HG02610 (cell line): ENCODE measurements around the gene CHRDL2.
A peak's percentile ranks its signal among the peaks of the same experiment; 100 is the strongest.
"Not testable (repeated sequence)": the region's sequence is repeated elsewhere in the genome, so short reads cannot be mapped to it uniquely, and the experiment has no call there.

Source experiments
- ATAC-seq: cut with Tn5 transposase; IDR thresholded peaks from one replicate; pipeline ENCODE4 v1.9.1; 2021; ENCODE audit warnings: mild to moderate bottlenecking, moderate library complexity; ENCODE audit not compliant: unreplicated experiment

The CHRDL2 gene

GRCh38 chr11:74731301-74732094, at the start of gene CHRDL2:
Gene CHRDL2, minus strand, starts transcription at chr11:74731426. Its CDS starts 538 bp downstream, at chr11:74730888.
- ATAC-seq: no peak

- ATAC-seq: no peak
Measured at GRCh38 chr11:74780248-74781005, 49.2 kb upstream of the CHRDL2 start.

DNA sequence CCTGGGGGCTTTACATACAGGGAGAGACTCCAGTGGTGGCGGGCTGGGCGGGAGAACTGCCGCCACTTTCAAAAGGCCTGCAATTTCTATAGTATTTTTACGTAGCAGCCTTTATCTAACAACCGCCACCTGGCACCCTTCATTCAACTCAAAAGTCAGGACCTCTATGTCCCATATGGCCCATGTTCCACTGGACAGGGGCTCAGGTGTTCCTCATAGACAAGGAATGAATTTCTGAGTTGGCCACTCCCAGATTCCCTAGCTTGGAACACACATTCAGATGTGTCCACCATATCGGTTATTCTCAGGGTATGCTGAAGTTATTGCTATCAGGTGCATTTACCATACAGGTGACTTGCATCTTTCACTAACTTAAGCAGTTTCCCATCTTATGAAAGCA, 47.4 kb upstream of the CHRDL2 start:
- no peak for ATAC-seq

DNA sequence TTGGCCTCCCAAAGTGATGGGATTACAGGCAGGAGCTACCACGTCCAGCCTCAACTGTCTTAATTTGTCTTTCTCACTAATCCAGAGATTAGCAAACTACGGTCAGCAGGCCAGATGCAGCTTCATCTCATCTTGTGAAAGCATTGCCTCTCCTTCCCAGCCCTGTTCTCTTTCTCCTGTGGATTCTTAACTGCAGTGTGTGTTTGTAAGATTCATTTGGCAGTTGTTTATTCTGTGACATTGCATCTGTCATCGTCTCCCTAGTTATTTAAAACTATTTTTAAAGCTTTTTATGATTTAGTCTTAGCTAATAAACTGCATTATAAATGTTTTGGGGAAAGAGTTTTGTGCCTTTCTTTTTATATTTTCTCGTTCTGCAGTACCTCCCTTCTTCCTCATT, 46.7 kb upstream of the CHRDL2 start:
- ATAC-seq: no peak

DNA sequence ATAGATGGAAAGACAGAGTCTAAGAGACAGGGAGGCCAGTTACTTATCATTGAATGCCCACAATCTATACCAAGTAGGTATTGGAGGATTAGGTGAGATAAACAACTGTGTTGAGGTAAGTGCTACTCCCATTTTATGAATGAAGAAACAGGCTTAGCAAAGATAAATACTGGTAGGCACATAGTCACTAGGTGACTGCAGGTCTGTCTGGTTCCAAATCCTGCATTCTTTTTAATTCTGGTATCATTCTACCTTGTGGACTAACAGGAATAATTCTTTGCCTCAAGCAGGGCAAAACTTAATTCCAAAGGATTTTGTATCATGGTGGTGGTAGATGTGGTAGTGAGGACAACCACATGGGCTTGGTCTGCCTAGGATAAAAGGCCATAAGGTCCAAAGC, 45.8 kb upstream of the CHRDL2 start:
- no peak for ATAC-seq

DNA sequence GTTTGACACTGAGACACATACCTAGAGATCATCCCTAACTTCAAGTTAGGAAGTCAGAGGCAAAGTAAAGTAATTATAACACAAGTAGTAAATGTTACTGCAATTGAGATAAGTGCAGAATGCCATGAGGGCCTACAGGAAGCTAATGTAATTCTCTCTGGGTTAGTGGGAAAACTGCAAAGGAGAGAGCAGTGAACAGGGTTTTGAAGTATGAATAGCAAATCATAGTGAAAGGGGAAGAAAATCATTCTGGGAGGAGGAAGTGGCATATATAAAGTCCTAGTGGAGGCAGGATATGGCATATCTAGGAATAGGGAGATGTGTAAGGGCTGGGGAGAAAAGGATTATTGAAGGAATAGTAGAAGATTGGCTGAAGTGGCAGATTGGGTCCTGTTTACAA, 45.3 kb upstream of the CHRDL2 start:
- no peak for ATAC-seq

- ATAC-seq: no peak
Measured at GRCh38 chr11:74775762-74776161, 44.5 kb upstream of the CHRDL2 start.

GRCh38 chr11:74773476-74773875, 42.2 kb upstream of the CHRDL2 start:
- no peak for ATAC-seq

DNA sequence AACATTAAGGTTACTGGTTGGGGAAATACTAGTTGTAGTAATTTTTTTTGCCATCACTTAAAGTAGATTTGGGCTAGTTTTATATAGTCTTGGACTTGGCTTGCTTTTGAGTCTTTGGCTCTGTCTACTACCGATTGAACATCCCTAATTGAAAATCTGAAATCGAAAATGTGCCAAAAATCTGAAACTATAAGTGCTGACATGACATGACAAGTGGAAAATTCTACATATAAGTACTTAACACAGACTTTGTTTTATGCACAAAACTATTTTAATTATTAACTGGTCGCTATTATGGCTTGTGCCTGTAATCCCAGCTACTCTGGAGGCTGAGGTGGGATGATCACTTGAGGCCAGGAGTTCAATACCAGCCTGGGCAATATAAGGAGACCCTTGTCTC, 39.9 kb upstream of the CHRDL2 start:
- no peak for ATAC-seq

GRCh38 chr11:74770456-74770855, 39.2 kb upstream of the CHRDL2 start:
- ATAC-seq: no peak

GRCh38 chr11:74769055-74769707, 38.0 kb upstream of the CHRDL2 start:
- ATAC-seq: no peak

DNA sequence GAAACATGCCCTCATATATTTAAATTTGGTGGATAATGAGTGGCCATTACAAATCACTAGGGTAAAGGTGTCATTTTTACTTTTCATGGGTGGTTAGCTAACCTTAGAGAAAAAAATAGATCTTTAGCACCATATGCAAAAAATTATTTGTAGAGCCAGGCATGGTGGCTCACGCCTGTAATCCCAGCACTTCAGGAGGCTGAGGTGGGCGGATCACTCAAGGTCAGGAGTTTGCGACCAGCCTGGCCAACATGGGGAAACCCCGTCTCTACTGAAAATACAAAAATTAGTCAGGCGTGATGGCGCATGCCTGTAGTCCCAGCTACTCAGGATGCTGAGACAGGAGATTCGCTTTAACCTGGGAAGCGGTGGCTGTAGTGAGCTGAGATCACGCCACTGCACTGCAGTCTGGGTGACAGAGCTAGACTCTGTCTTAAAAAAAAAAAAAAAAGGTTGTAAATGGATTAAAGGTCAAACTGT, 37.0 kb upstream of the CHRDL2 start:
- ATAC-seq: peak; percentile 70

GRCh38 chr11:74766905-74767304, 35.7 kb upstream of the CHRDL2 start:
- ATAC-seq: no peak

DNA sequence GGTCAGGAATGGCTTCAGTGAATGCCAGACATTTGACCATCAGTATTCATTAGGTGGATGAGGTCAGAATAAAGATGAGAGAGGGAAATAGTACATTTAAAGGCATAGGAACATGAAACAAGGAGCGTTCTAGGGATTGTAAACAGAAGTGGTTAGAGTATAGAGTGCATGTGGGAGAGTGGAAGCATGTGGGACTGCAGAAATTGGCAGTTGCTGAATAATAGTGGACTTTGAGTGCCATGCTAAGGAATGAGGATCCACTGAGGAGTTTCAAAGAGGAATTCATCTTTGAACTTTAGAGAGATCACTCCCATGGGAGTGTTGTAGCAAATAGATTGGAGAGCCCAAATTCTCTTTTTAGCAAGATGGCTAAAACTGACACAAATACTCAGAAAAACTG, 25.3 kb upstream of the CHRDL2 start:
- no peak for ATAC-seq

GRCh38 chr11:74755395-74755995, 24.3 kb upstream of the CHRDL2 start:
- peak; percentile 36 for ATAC-seq

DNA sequence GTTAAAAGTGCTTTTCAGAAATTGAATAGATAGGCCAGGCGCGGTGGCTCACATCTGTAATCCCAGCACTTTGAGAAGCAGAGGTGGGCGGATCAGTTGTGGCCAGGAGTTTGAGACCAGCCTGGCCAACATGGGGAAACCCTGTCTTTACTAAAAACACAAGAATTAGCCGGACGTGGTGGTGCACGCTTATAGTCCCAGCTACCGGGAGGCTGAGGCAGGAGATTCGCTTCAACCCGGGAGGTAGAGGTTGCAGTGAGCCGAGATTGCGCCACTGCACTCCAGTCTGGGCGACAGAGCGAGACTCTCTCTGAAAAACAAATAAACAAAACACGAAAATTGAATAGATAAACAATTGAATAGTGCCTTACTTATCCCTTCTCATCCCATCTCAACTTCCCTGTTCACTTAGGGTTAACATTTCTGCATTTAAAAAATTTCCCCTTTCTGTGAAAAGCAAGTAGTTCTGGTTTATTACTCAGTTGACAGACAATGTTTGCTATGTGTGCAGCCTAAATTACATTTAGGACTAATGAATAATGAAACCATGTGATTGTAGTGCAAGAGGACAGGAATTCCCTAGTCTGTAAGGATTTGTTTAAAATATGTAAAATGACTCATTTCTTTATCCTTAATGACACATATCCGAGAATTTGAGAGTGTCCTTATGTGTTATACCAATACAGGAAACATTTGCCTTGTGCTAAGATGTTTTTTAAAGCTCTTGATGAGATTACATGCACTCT, 23.5 kb upstream of the CHRDL2 start:
- ATAC-seq: peak; percentile 86

GRCh38 chr11:74751303-74751702, 20.1 kb upstream of the CHRDL2 start:
- no peak for ATAC-seq

DNA sequence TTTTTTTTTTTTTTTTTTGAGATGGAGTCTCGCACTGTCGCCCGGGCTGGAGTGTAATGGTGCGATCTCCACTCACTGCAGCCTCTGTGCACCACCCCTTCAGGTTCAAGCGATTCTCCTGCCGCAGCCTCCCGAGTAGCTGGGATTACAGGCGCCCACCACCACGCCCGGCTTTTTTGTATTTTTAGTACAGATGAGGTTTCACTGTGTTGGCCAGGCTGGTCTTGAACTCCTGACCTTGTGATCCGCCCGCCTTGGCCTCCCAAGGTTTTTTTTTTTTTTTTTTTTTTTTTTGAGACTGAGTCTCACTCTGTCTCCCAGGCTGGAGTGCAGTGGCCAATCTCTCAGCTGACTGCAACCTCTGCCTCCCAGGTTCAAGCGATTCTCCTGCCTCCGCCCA, 19.4 kb upstream of the CHRDL2 start:
- ATAC-seq: not testable (repeated sequence)

DNA sequence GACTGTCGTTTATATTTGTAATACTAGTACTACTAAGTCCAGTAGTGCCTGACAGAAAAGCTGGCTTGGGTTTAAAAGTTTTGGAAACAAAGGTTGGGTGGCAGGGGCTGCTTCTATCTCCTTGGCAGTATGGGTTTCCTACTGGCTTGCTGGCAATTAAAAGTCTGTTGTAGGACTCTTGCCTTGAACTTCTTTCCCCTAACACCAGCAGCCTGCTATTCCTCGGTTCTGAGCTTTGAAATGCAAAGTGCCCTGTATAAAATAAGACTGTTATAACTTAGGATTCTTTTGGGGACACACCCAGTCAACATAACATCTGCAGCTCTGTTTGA, 18.7 kb upstream of the CHRDL2 start:
- ATAC-seq: no peak

DNA sequence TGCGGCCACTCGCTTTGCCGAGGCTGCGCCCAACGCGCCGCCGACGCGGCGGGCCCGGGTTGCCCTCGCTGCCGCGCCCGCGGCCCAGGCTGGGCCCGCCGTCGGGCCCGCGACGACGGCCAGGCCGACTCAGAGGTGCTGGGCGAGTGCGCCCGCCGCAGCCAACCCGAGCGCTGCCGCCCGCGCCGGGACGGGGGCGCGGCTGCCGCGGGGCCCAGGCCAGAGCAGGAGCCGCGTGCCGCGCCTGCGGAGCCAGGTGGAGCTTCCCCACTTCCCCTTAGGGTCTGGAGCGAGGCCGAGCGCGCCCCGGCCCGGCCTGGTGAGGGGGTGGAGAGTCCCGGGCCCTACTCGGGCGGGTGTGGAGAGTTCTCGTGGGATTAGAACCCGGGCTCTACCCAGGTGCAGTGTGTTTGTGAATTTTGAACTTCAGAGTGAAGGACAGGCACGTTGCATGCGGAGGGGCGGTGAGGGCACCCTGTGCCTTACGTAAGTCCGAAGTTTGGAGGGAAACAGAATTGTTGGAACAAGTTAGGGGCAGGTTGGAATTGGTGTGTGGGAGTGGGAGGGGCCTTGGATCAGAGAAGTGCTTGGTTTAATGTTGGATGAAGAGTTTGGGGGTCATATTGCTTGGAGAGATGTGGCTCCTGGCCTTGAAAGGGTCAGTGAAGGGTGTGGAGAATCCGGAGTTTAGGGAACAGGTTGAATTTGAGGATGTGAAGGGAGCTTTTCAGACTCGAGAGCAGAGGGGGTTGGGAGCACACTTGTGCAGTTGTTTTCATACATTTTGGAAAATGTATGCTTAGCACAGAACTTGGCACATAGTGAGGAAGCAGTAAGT, 18.1 kb upstream of the CHRDL2 start:
- peak; percentile 51 for ATAC-seq
